ENCODE measurements around the gene SERF2.

GRCh38 chr15:43763819-43764446, 28.2 kb upstream of the SERF2 start:
- TF ChIP-seq, protein P1, sequence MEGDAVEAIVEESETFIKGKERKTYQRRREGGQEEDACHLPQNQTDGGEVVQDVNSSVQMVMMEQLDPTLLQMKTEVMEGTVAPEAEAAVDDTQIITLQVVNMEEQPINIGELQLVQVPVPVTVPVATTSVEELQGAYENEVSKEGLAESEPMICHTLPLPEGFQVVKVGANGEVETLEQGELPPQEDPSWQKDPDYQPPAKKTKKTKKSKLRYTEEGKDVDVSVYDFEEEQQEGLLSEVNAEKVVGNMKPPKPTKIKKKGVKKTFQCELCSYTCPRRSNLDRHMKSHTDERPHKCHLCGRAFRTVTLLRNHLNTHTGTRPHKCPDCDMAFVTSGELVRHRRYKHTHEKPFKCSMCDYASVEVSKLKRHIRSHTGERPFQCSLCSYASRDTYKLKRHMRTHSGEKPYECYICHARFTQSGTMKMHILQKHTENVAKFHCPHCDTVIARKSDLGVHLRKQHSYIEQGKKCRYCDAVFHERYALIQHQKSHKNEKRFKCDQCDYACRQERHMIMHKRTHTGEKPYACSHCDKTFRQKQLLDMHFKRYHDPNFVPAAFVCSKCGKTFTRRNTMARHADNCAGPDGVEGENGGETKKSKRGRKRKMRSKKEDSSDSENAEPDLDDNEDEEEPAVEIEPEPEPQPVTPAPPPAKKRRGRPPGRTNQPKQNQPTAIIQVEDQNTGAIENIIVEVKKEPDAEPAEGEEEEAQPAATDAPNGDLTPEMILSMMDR (IDR thresholded peaks at IDR 0.05; ENCODE audit: low read depth, low read length, missing input control): no peak
- TF ChIP-seq HNF4A (conservative IDR thresholded peaks at IDR 0.05) (no peak), REST (IDR thresholded peaks at IDR 0.05) (no peak), NR2F2 (IDR thresholded peaks at IDR 0.05) (no peak), RAD21 (IDR thresholded peaks at IDR 0.05) (no peak), ZBTB33 (IDR thresholded peaks at IDR 0.05) (no peak)
- TF ChIP-seq, protein P2, sequence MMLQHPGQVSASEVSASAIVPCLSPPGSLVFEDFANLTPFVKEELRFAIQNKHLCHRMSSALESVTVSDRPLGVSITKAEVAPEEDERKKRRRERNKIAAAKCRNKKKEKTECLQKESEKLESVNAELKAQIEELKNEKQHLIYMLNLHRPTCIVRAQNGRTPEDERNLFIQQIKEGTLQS (IDR thresholded peaks at IDR 0.05): no peak
